GM13976 (cell line): ENCODE measurements around the gene STXBP6.

Source experiments
- DNase-seq: peaks from one replicate; pipeline ENCODE4 v3.0.0; 2012; ENCODE audit warnings: low spot score
- CTCF ChIP-seq: IDR thresholded peaks from 2 replicates; pipeline ENCODE4 v1.5.1; 2012; ENCODE audit warnings: borderline replicate concordance, mild to moderate bottlenecking; ENCODE audit not compliant: insufficient read depth; ENCODE audit errors: extremely low read depth, missing control alignments, control extremely low read depth
- in situ Hi-C: fragments of 300-500 bp; cut with MboI; formaldehyde crosslinking; loops from one replicate; pipeline ENCODE4 v1.12.0; 2022; ENCODE audit warnings: low sequenced_read_pairs, mixed read lengths, inconsistent platforms; ENCODE audit not compliant: unreplicated experiment

STXBP6 gene

GRCh38 chr14:25026476-25027137 is 23.3 kb downstream of the STXBP6 start:
- no peak for DNase-seq
- in situ Hi-C loops, result no loop called here
- no peak for TF ChIP-seq CTCF

- no peak for TF ChIP-seq CTCF
- in situ Hi-C loops, result no loop called here
- no peak for DNase-seq
Measured at GRCh38 chr14:25019892-25020291, 30.1 kb downstream of the STXBP6 start.

- in situ Hi-C loops, result no loop called here
- TF ChIP-seq CTCF, result no peak
- DNase-seq, result no peak
Measured at GRCh38 chr14:25017562-25017961, 32.4 kb downstream of the STXBP6 start.

DNA sequence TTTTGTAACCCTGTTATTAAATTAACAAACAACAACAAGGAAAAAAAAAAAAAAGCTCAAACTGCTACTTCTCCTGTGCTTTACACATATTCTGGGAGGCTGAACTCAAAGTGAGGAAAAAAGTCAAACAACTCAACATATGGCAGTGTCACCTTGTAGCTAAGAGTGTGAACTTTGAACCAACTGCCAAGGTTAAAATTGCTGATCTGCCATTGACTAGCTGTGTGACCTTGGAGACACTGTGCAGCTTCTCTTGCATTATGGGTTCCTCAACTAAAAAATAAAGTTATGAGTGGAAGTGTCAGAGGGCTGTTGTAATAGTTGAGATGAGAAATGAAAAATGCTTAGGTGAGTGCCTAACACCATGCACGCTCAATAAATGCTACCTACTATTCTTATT is 34.2 kb downstream of the STXBP6 start:
- in situ Hi-C loops, result no loop called here
- DNase-seq, result no peak
- no peak for TF ChIP-seq CTCF

DNA sequence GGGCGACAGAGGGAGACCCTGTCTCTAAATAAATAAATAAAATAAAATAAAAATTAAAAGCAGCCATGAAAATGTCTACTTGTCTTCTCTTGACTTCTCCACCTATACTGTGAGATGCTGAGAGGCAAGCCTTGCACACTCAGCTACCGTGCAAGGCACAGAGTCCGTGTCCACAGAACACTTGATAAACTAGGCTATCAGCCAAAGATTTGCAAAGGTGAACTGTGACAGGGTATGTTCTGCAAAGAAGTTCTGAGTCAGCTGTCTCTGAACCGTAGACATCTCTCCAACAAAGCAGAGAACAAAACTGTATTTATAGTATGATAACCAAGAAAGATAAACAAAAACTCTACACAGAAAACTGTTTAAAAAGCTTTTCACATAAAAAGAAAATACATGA is 35.5 kb downstream of the STXBP6 start:
- TF ChIP-seq CTCF, result no peak
- in situ Hi-C loops, result no loop called here
- no peak for DNase-seq

DNA sequence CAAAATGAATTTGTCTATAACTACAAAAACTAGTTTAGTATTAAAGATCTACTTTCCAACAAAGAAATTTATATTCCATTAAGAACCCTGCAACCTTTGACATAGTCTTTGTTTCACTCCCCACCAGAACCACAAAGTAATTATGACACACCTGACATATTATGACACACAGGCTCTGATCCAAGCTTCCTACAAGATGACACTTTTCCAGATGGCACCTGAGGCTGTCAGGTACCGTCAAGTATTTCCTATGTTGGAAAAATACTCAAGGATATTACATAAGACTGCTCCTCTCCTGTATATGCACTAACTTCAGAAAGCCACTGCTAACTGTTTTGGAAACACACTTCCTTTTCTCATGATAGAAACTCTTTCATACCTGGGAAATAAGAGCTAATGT is 38.9 kb downstream of the STXBP6 start:
- DNase-seq, result no peak
- in situ Hi-C loops, result no loop called here
- no peak for TF ChIP-seq CTCF
